ENCODE results near the gene SCUBE2. TPM values are rescaled to one million over a fixed set of nuclear protein-coding genes. Genes with fewer than 3 reads are reported as not detected.

SCUBE2 gene
- total RNA-seq, 3 donors from 2014 or later (not counting 1 experiment from before 2014, with no cell fraction given): not detected

- no peak overlapping the region for H3K27ac ChIP-seq (ENCODE audit: low read length)
- H3K4me3 ChIP-seq (ENCODE audit: low read length): no peak overlapping the region
- intact Hi-C loops (cut with micrococcal nuclease): no loop called here
- no peaks in the 10 kb centered on the region for H3K27me3 ChIP-seq (ENCODE audit: control insufficient read depth, insufficient read depth, low read length)
- Mint-ChIP-seq H3K27ac (no peak overlapping the region), H3K27me3 (ENCODE audit: low read depth in 2 of 2) (peaks cover 15 to 19% of the 10 kb centered on the region in 2 donors), H3K9me3 (no peaks in the 10 kb centered on the region), H3K36me3 (no peaks in the 10 kb centered on the region), H3K4me3 (no peak overlapping the region), H3K4me1 (no peaks in the 10 kb centered on the region)
- H3K4me1 ChIP-seq (ENCODE audit: control insufficient read depth, insufficient read depth, low read length): no peaks in the 10 kb centered on the region
- DNase-seq: no peak
- WGBS (ENCODE audit: insufficient coverage): 88% methylated on average over 7 of the region's 9 CpGs
- H3K9me3 ChIP-seq (ENCODE audit: control insufficient read depth, insufficient read depth, low read length): no peaks in the 10 kb centered on the region
- no peak for ATAC-seq
- H3K36me3 ChIP-seq (ENCODE audit: control insufficient read depth, insufficient read depth, low read length): no peaks in the 10 kb centered on the region
- TF ChIP-seq, protein P1, sequence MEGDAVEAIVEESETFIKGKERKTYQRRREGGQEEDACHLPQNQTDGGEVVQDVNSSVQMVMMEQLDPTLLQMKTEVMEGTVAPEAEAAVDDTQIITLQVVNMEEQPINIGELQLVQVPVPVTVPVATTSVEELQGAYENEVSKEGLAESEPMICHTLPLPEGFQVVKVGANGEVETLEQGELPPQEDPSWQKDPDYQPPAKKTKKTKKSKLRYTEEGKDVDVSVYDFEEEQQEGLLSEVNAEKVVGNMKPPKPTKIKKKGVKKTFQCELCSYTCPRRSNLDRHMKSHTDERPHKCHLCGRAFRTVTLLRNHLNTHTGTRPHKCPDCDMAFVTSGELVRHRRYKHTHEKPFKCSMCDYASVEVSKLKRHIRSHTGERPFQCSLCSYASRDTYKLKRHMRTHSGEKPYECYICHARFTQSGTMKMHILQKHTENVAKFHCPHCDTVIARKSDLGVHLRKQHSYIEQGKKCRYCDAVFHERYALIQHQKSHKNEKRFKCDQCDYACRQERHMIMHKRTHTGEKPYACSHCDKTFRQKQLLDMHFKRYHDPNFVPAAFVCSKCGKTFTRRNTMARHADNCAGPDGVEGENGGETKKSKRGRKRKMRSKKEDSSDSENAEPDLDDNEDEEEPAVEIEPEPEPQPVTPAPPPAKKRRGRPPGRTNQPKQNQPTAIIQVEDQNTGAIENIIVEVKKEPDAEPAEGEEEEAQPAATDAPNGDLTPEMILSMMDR (IDR thresholded peaks at IDR 0.05): no peak
Observed at GRCh38 chr11:9022961-9023680, 68.3 kb downstream of the SCUBE2 start.

GRCh38 chr11:9020916-9021315, 70.5 kb downstream of the SCUBE2 start:
- no peaks in the 10 kb centered on the region for H3K36me3 ChIP-seq (ENCODE audit: control insufficient read depth, insufficient read depth, low read length)
- TF ChIP-seq, protein P1 (IDR thresholded peaks at IDR 0.05): no peak
- Mint-ChIP-seq H3K27ac (no peak overlapping the region), H3K27me3 (ENCODE audit: low read depth in 2 of 2) (peaks cover 15 to 19% of the 10 kb centered on the region in 2 donors), H3K36me3 (no peaks in the 10 kb centered on the region), H3K9me3 (no peaks in the 10 kb centered on the region), H3K4me3 (no peak overlapping the region), H3K4me1 (no peaks in the 10 kb centered on the region)
- intact Hi-C loops (cut with micrococcal nuclease): no loop called here
- H3K4me3 ChIP-seq (ENCODE audit: low read length): no peak overlapping the region
- H3K4me1 ChIP-seq (ENCODE audit: control insufficient read depth, insufficient read depth, low read length): no peaks in the 10 kb centered on the region
- ATAC-seq (no peak), DNase-seq (no peak)
- WGBS (ENCODE audit: insufficient coverage): 94% methylated on average over 8 of the region's 8 CpGs
- H3K9me3 ChIP-seq (ENCODE audit: control insufficient read depth, insufficient read depth, low read length): no peaks in the 10 kb centered on the region
- no peaks in the 10 kb centered on the region for H3K27me3 ChIP-seq (ENCODE audit: control insufficient read depth, insufficient read depth, low read length)
- H3K27ac ChIP-seq (ENCODE audit: low read length): no peak overlapping the region

- no peaks in the 10 kb centered on the region for H3K36me3 ChIP-seq (ENCODE audit: control insufficient read depth, insufficient read depth, low read length)
- Mint-ChIP-seq H3K4me1 (no peaks in the 10 kb centered on the region), H3K36me3 (no peaks in the 10 kb centered on the region), H3K4me3 (no peak overlapping the region), H3K27me3 (ENCODE audit: low read depth in 2 of 2) (peaks cover 15 to 18% of the 10 kb centered on the region in 2 donors), H3K27ac (no peak overlapping the region), H3K9me3 (no peaks in the 10 kb centered on the region)
- H3K27ac ChIP-seq (ENCODE audit: low read length): no peak overlapping the region
- H3K4me1 ChIP-seq (ENCODE audit: control insufficient read depth, insufficient read depth, low read length): no peaks in the 10 kb centered on the region
- whole genome bisulfite sequencing (ENCODE audit: insufficient coverage): 92% methylated on average over 6 of the region's 6 CpGs
- intact Hi-C loops (cut with micrococcal nuclease): loop anchor here (5.0 kb wide), 1 partner anchor 117 kb away; no protein-coding TSS in a partner anchor
- no peaks in the 10 kb centered on the region for H3K27me3 ChIP-seq (ENCODE audit: control insufficient read depth, insufficient read depth, low read length)
- no peak for DNase-seq
- H3K4me3 ChIP-seq (ENCODE audit: low read length): no peak overlapping the region
- no peaks in the 10 kb centered on the region for H3K9me3 ChIP-seq (ENCODE audit: control insufficient read depth, insufficient read depth, low read length)
- TF ChIP-seq, protein P1 (IDR thresholded peaks at IDR 0.05): no peak
- no peak for ATAC-seq
Observed at GRCh38 chr11:9019861-9020260, 71.5 kb downstream of the SCUBE2 start.

Data from natural killer cell (primary cell).